BLaER1 treated with 17β-estradiol and CSF1 and Interleukin-3, amounts not matched to agents 10 nM and 100 nM (cell line): ENCODE measurements around the gene CYTH1.

Experiments
- H3K27ac ChIP-seq, 11 experiments: shearing (Covaris generic); formaldehyde crosslinking; 2 replicates each; pipeline ENCODE4 v1.8.1; 2022
- H3K27me3 ChIP-seq, 11 experiments: shearing (Covaris generic); formaldehyde crosslinking; 2 replicates each; pipeline ENCODE4 v1.8.1; 2022
- H3K36me3 ChIP-seq, 11 experiments: shearing (Covaris generic); formaldehyde crosslinking; 2 replicates each; pipeline ENCODE4 v1.8.1; 2022
- H3K4me1 ChIP-seq, 10 experiments: shearing (Covaris generic); formaldehyde crosslinking; 2 replicates each; pipeline ENCODE4 v1.8.1; 2022
- H3K4me2 ChIP-seq, 11 experiments: shearing (Covaris generic); formaldehyde crosslinking; 2 replicates each; pipeline ENCODE4 v1.8.1; 2022
- H3K4me3 ChIP-seq, 10 experiments: shearing (Covaris generic); formaldehyde crosslinking; 2 replicates each; pipeline ENCODE4 v1.8.1; 2022
- H3K9ac ChIP-seq, 11 experiments: shearing (Covaris generic); formaldehyde crosslinking; 2 replicates each; pipeline ENCODE4 v1.8.1; 2022
- H3K9me3 ChIP-seq, 11 experiments: shearing (Covaris generic); formaldehyde crosslinking; replicated peaks in 1 of 11; 2 replicates each; pipeline ENCODE4 v1.8.1; 2022
- H4K20me1 ChIP-seq, 11 experiments: shearing (Covaris generic); formaldehyde crosslinking; 2 replicates each; pipeline ENCODE4 v1.8.1; 2022
- Cebpa-rat ChIP-seq, 11 experiments: shearing (Covaris generic); IDR thresholded peaks; 2 replicates each; pipeline ENCODE4 v1.8.1; 2022

Gene CYTH1

DNA sequence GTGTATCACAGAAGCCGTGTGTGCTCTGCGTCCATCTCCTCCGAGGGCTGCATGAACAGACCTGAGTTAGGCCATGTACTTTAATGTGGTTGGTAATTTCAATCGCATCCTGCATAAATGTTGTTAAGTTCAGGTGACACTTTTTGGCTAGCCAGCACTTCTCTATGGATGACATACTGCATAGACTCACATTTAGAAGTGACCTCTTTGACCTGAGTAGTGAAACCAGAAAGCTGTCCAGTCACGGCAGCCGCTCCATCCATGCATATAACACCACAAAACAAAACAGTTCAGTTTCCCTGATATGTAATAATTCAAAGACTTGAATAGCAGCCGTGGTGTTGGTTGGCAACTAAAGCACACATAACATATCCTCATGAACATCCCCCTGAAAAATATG, 94.1 kb downstream of the CYTH1 start:
- Histone ChIP-seq H3K9me3 (peaks cover 0 to 38% (median 23%) of the 10 kb centered on the region in 11 experiments; a peak in 17 of 22 replicates), H4K20me1 (peaks cover 0 to 77% (median 4%) of the 10 kb centered on the region in 11 experiments; a peak in 8 of 22 replicates), H3K4me1 (peaks cover 22 to 40% (median 29%) of the 10 kb centered on the region in 10 experiments), H3K27me3 (no peaks in the 10 kb centered on the region), H3K9ac (no peak overlapping the region), H3K4me3 (no peak overlapping the region), H3K36me3 (peaks cover 72 to 100% (median 93%) of the 10 kb centered on the region in 11 experiments), H3K4me2 (no peak overlapping the region), H3K27ac (no peak overlapping the region)
- TF ChIP-seq Cebpa-rat (IDR thresholded peaks at IDR 0.05): no peak

GRCh38 chr17:78687125-78687524, 94.9 kb downstream of the CYTH1 start:
- H3K27ac ChIP-seq: no peak overlapping the region
- no peak overlapping the region for H3K4me2 ChIP-seq
- no peak overlapping the region for H3K9ac ChIP-seq
- peaks cover 64 to 100% (median 93%) of the 10 kb centered on the region in 11 experiments for H3K36me3 ChIP-seq
- peaks cover 0 to 38% (median 23%) of the 10 kb centered on the region in 11 experiments; a peak in 17 of 22 replicates for H3K9me3 ChIP-seq
- no peak overlapping the region for H3K4me3 ChIP-seq
- H3K27me3 ChIP-seq: no peaks in the 10 kb centered on the region
- H4K20me1 ChIP-seq: peaks cover 0 to 74% (median 4%) of the 10 kb centered on the region in 11 experiments; a peak in 8 of 22 replicates
- H3K4me1 ChIP-seq: peaks cover 22 to 49% (median 30%) of the 10 kb centered on the region in 10 experiments
- TF ChIP-seq Cebpa-rat (IDR thresholded peaks at IDR 0.05): no peak

GRCh38 chr17:78684026-78684425, 98.0 kb downstream of the CYTH1 start:
- no peak for TF ChIP-seq Cebpa-rat (IDR thresholded peaks at IDR 0.05)
- no peak overlapping the region for H3K27ac ChIP-seq
- peaks cover 0 to 81% (median 0%) of the 10 kb centered on the region in 11 experiments; a peak in 7 of 22 replicates for H4K20me1 ChIP-seq
- H3K4me1 ChIP-seq: peaks cover 22 to 55% (median 30%) of the 10 kb centered on the region in 10 experiments
- H3K27me3 ChIP-seq: no peaks in the 10 kb centered on the region
- peak overlapping the region in 5 of 11 experiments; percentile 55 to 65 (median 61); a peak in 10 of 22 replicates for H3K4me2 ChIP-seq
- peaks cover 0 to 30% (median 17%) of the 10 kb centered on the region in 11 experiments; a peak in 15 of 22 replicates for H3K9me3 ChIP-seq
- H3K36me3 ChIP-seq: peaks cover 62 to 100% (median 93%) of the 10 kb centered on the region in 11 experiments
- no peak overlapping the region; a peak in 1 of 22 replicates for H3K9ac ChIP-seq
- H3K4me3 ChIP-seq: no peak overlapping the region

GRCh38 chr17:78683408-78683961, 98.6 kb downstream of the CYTH1 start:
- H3K27me3 ChIP-seq: no peaks in the 10 kb centered on the region
- no peak overlapping the region for H3K9ac ChIP-seq
- peaks cover 0 to 26% (median 16%) of the 10 kb centered on the region in 11 experiments; a peak in 15 of 22 replicates for H3K9me3 ChIP-seq
- H3K4me2 ChIP-seq: peak overlapping the region in 4 of 11 experiments; percentile 55 to 65 (median 62); a peak in 6 of 22 replicates
- no peak for TF ChIP-seq Cebpa-rat (IDR thresholded peaks at IDR 0.05)
- peaks cover 22 to 55% (median 30%) of the 10 kb centered on the region in 10 experiments for H3K4me1 ChIP-seq
- H4K20me1 ChIP-seq: peaks cover 0 to 81% (median 0%) of the 10 kb centered on the region in 11 experiments; a peak in 8 of 22 replicates
- no peak overlapping the region for H3K4me3 ChIP-seq
- peaks cover 62 to 100% (median 93%) of the 10 kb centered on the region in 11 experiments for H3K36me3 ChIP-seq
- 0 out of 22 replicates have a peak overlapping the region, but pooled peaks of 1 of the 11 experiments have one; percentile 13 for H3K27ac ChIP-seq

DNA sequence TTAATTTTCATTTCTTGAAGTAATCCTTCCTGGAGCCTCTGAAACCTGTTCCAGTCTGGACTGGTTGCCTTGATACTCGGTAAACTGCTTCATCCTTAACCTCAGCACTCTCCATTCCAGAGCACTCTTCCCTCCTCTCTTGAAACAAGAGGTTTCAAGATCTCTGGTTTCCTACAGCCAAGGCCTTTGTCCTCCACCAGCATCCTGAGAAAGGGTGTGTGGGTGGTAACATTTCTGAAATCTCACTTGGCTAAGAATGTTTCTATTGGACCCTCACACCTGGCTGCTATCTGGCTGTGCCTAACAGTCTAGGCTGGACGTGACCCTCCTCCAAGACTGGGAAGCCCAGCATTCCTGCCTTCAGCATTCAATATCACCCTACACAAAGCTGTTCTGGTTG, 99.7 kb downstream of the CYTH1 start:
- H3K27ac ChIP-seq: no peak overlapping the region; a peak in 1 of 22 replicates

GRCh38 chr17:78680436-78680835, 101.6 kb downstream of the CYTH1 start:
- no peak for TF ChIP-seq Cebpa-rat (IDR thresholded peaks at IDR 0.05)
- H3K36me3 ChIP-seq: peaks cover 62 to 100% (median 93%) of the 10 kb centered on the region in 11 experiments
- peaks cover 12 to 39% (median 19%) of the 10 kb centered on the region in 10 experiments for H3K4me1 ChIP-seq
- peaks cover 0 to 84% (median 3%) of the 10 kb centered on the region in 11 experiments; a peak in 10 of 22 replicates for H4K20me1 ChIP-seq
- no peaks in the 10 kb centered on the region for H3K9me3 ChIP-seq
- H3K27ac ChIP-seq: no peak overlapping the region
- no peak overlapping the region for H3K9ac ChIP-seq
- no peak overlapping the region for H3K4me2 ChIP-seq
- no peaks in the 10 kb centered on the region for H3K27me3 ChIP-seq
- H3K4me3 ChIP-seq: no peak overlapping the region

More for the DNA sequence above, 99.7 kb downstream of the CYTH1 start:
- no peak overlapping the region for H3K9ac ChIP-seq
- no peak overlapping the region for H3K4me3 ChIP-seq
- TF ChIP-seq Cebpa-rat (IDR thresholded peaks at IDR 0.05): no peak
- H3K27me3 ChIP-seq: no peaks in the 10 kb centered on the region
- peaks cover 0 to 81% (median 3%) of the 10 kb centered on the region in 11 experiments; a peak in 9 of 22 replicates for H4K20me1 ChIP-seq
- H3K4me1 ChIP-seq: peaks cover 22 to 55% (median 30%) of the 10 kb centered on the region in 10 experiments
- H3K36me3 ChIP-seq: peaks cover 62 to 100% (median 93%) of the 10 kb centered on the region in 11 experiments
- peak overlapping the region in 1 of 11 experiments; percentile 20; a peak in 1 of 22 replicates for H3K4me2 ChIP-seq
- H3K9me3 ChIP-seq: peaks cover 0 to 16% (median 9%) of the 10 kb centered on the region in 11 experiments; a peak in 9 of 22 replicates

GRCh38 chr17:78679495-78680395, 102.3 kb downstream of the CYTH1 start:
- Histone ChIP-seq H4K20me1 (peaks cover 0 to 91% (median 3%) of the 10 kb centered on the region in 11 experiments; a peak in 10 of 22 replicates), H3K4me3 (no peak overlapping the region), H3K9me3 (no peaks in the 10 kb centered on the region), H3K27me3 (no peaks in the 10 kb centered on the region), H3K27ac (peak overlapping the region in 1 of 11 experiments; percentile 8; a peak in 1 of 22 replicates), H3K4me1 (peaks cover 6 to 32% (median 12%) of the 10 kb centered on the region in 10 experiments), H3K4me2 (no peak overlapping the region), H3K9ac (no peak overlapping the region), H3K36me3 (peaks cover 68 to 100% (median 96%) of the 10 kb centered on the region in 11 experiments)
- no peak for TF ChIP-seq Cebpa-rat (IDR thresholded peaks at IDR 0.05)

GRCh38 chr17:78678711-78679110, 103.4 kb downstream of the CYTH1 start:
- Histone ChIP-seq H3K9me3 (no peaks in the 10 kb centered on the region), H3K27ac (no peak overlapping the region), H3K4me2 (no peak overlapping the region), H3K27me3 (no peaks in the 10 kb centered on the region), H3K4me3 (no peak overlapping the region), H4K20me1 (peaks cover 0 to 91% (median 3%) of the 10 kb centered on the region in 11 experiments; a peak in 10 of 22 replicates), H3K36me3 (peaks cover 79 to 100% (median 98%) of the 10 kb centered on the region in 11 experiments), H3K9ac (no peak overlapping the region), H3K4me1 (peaks cover 0 to 22% (median 2%) of the 10 kb centered on the region in 10 experiments; a peak in 8 of 20 replicates)
- no peak for TF ChIP-seq Cebpa-rat (IDR thresholded peaks at IDR 0.05)
